ENCODE data around the gene MRPL12. TPM values are rescaled to one million over a fixed set of nuclear protein-coding genes. Genes with fewer than 3 reads are reported as not detected.

MRPL12 gene
- total and polyA plus RNA-seq, 9 of the 15 experiments (the other 6 are each of a cell fraction or from before 2014, with no cell fraction given), result 0.94 to 338 (median 100) TPM

- no peak for TF ChIP-seq GTF3C2 (IDR thresholded peaks at IDR 0.05; ENCODE audit: borderline replicate concordance, extremely low read depth, insufficient read length)
- peak; percentile 94 for TF ChIP-seq NRF1 (conservative IDR thresholded peaks at IDR 0.05 in 1 of 2, IDR thresholded peaks at IDR 0.05 in 1 of 2)
- TF ChIP-seq FOXP4 (CRISPR knock-in tag; IDR thresholded peaks at IDR 0.05; ENCODE audit: borderline replicate concordance), result peak; percentile 87; the same call in 1 of the 2 replicates
- no peak for TF ChIP-seq ZNF253 (CRISPR knock-in tag; conservative IDR thresholded peaks at IDR 0.05)
- no peak for TF ChIP-seq RBBP5 (IDR thresholded peaks at IDR 0.05; ENCODE audit: borderline replicate concordance, insufficient read depth, low read length, poor library complexity, severe bottlenecking)
- TF ChIP-seq MYBL2 (IDR thresholded peaks at IDR 0.05; ENCODE audit: low read depth), result no peak
- TF ChIP-seq MYBL2 (CRISPR knock-in tag; IDR thresholded peaks at IDR 0.05; ENCODE audit: borderline replicate concordance), result no peak
- no peak for TF ChIP-seq ZNF217 (CRISPR knock-in tag; IDR thresholded peaks at IDR 0.05)
- no peak for TF ChIP-seq NFATC3 (IDR thresholded peaks at IDR 0.05)
- TF ChIP-seq NELFE (IDR thresholded peaks at IDR 0.05; ENCODE audit: insufficient read depth, insufficient read length), result no peak
- TF ChIP-seq ZBTB2 (IDR thresholded peaks at IDR 0.05), result 0 out of 2 replicates have a peak, but pooled peaks have one; percentile 24
- TF ChIP-seq ZNF347 (CRISPR knock-in tag; IDR thresholded peaks at IDR 0.05; ENCODE audit: low read depth), result no peak
- TF ChIP-seq TEAD1 (CRISPR knock-in tag; IDR thresholded peaks at IDR 0.05), result peak in 1 of 2 experiments; percentile 84; a peak in 1 of 4 replicates
Measured at GRCh38 chr17:81711814-81712467, 8.8 kb downstream of the MRPL12 start, which contains the start of gene SLC25A10 (continued).
